Activated CD4-positive, alpha-beta T cell treated with anti-CD3 and anti-CD28 coated beads, Interleukin-2, amount 50 U/mL, for 48 hours (primary cell): Measurements from ENCODE around the gene PPIB.

Source experiments
- DNase-seq, 2 experiments: peaks; one replicate each; pipeline ENCODE4 v3.0.0-alpha.2; 2020

PPIB gene

GRCh38 chr15:64157599-64158125 lies 5.2 kb downstream of the PPIB start:
- DNase-seq: no peak

- no peak for DNase-seq
Measured at GRCh38 chr15:64156652-64157331, 6.0 kb downstream of the PPIB start.

GRCh38 chr15:64155802-64156651 lies 6.8 kb downstream of the PPIB start:
- DNase-seq: no peak

GRCh38 chr15:64153480-64154367 lies 9.1 kb downstream of the PPIB start:
- DNase-seq: peak; percentile 95 to 96

- peak in 1 of 2 experiments; percentile 19 for DNase-seq
Measured at GRCh38 chr15:64152507-64153387, 10.1 kb downstream of the PPIB start.

GRCh38 chr15:64151727-64152506 lies 10.9 kb downstream of the PPIB start, which contains the start of gene SNX22:
SNX22 (plus strand) TSS chr15:64151731; CDS start chr15:64151776, 45 bp downstream.
- DNase-seq: peak in 1 of 2 experiments; percentile 23

GRCh38 chr15:64149893-64150578 lies 12.8 kb downstream of the PPIB start:
- DNase-seq: no peak

- peak; percentile 28 to 34 for DNase-seq
Measured at GRCh38 chr15:64149424-64149823, 13.4 kb downstream of the PPIB start.

- DNase-seq: no peak
Measured at GRCh38 chr15:64148581-64148980, 14.2 kb downstream of the PPIB start.

GRCh38 chr15:64148168-64148567 lies 14.7 kb downstream of the PPIB start:
- DNase-seq: no peak

GRCh38 chr15:64146885-64147681 lies 15.7 kb downstream of the PPIB start:
- no peak for DNase-seq

GRCh38 chr15:64146520-64146884 lies 16.3 kb downstream of the PPIB start:
- DNase-seq: no peak

GRCh38 chr15:64146041-64146440 lies 16.8 kb downstream of the PPIB start:
- DNase-seq: no peak

GRCh38 chr15:64144565-64145281 lies 18.1 kb downstream of the PPIB start:
- no peak for DNase-seq

GRCh38 chr15:64144192-64144564 lies 18.6 kb downstream of the PPIB start:
- no peak for DNase-seq

GRCh38 chr15:64143276-64143675 lies 19.5 kb downstream of the PPIB start:
- DNase-seq: no peak

- no peak for DNase-seq
Measured at GRCh38 chr15:64141798-64142512, 20.9 kb downstream of the PPIB start.

- DNase-seq: no peak
Measured at GRCh38 chr15:64138331-64138941, 24.4 kb downstream of the PPIB start.
